Heart right ventricle (tissue), 16 donors: ENCODE data around the gene ASB4. TPM values are rescaled to one million over a fixed set of nuclear protein-coding genes. Genes with fewer than 3 reads are reported as not detected.

ENCODE experiments used
- ATAC-seq, 8 donors: fragments of 200-7000 bp; cut with Tn5 transposase; one replicate each; pipeline ENCODE4 v1.9.1; 2020; ENCODE audit warnings: mild to moderate bottlenecking in 8 of 8, moderate library complexity in 8 of 8, moderate number of reproducible peaks in 1 of 8
- DNase-seq, 2 donors: peaks; one replicate each; pipeline ENCODE4 v3.0.0-alpha.2; 2020
- H3K27ac ChIP-seq, 10 donors: fragments of 200-600 bp; sonication (generic) in 2 of 10; one replicate each; pipeline versions ENCODE4 v1.5.0 to v1.8.0; 2020 to 2022; ENCODE audit warnings: mild to moderate bottlenecking in 3 of 10
- H3K27me3 ChIP-seq, 7 donors: fragments of 200-600 bp; one replicate each; pipeline ENCODE4 v1.8.0; 2021 to 2022; ENCODE audit warnings: mild to moderate bottlenecking in 2 of 7
- H3K36me3 ChIP-seq, 9 donors: fragments of 200-600 bp; sonication (generic) in 1 of 9; one replicate each; pipeline versions ENCODE4 v1.5.0 to v1.8.0; 2020 to 2022; ENCODE audit warnings: mild to moderate bottlenecking in 2 of 9
- H3K4me1 ChIP-seq, 9 donors: fragments of 200-600 bp; sonication (generic) in 1 of 9; one replicate each; pipeline versions ENCODE4 v1.5.0 to v1.8.0; 2020 to 2022; ENCODE audit warnings: mild to moderate bottlenecking in 4 of 9
- H3K4me3 ChIP-seq, 10 donors: fragments of 200-600 bp; sonication (generic) in 2 of 10; one replicate each; pipeline versions ENCODE4 v1.5.0 to v1.8.0; 2020 to 2022; ENCODE audit warnings: mild to moderate bottlenecking in 7 of 10, moderate library complexity in 2 of 10
- H3K9me3 ChIP-seq, 11 donors: fragments of 200-600 bp in 10 of 11; sonication (generic) in 2 of 11; one replicate each; pipeline versions ENCODE4 v1.5.0 to v1.8.0; 2013 to 2022; ENCODE audit warnings: mild to moderate bottlenecking in 2 of 11, control low read depth in 1 of 11, moderate library complexity in 1 of 11
- WGBS, 2 donors: extraction: QIAGEN DNeasy Blood & Tissue Kit; methylation state at CpG; one replicate each; pipeline ENCODE4 v1.1.7; 2013; ENCODE audit warnings: inconsistent platforms in 1 of 2; 5-methylcytosine and 5-hydroxymethylcytosine counted together
- intact Hi-C, 10 donors: fragments of 100-400 bp; cut with DNase I; formaldehyde crosslinking; loops; one replicate each; pipeline versions ENCODE4 v1.11.1 to v1.14.2; 2022
- long read RNA-seq, 3 donors: library from polyadenylated mRNA; unstranded; transcript quantifications; one replicate each; pipeline ENCODE4 v2.0.0, GENCODE V29; 2020 to 2021
- polyA plus RNA-seq, 2 donors: library from polyadenylated mRNA; stranded (reverse); fragments of 200-250 nt; gene quantifications; one replicate each; pipeline ENCODE4 v1.2.3, GENCODE V29; 2013
- total RNA-seq, 10 donors: library from RNA; stranded (reverse); fragmentation: NEBNext Ultra II Directional in 3 of 10; extraction: Animal tissue kit (Norgen Biotek cat#: 25700) in 3 of 10; gene quantifications; one replicate each; pipeline versions ENCODE4 v1.2.1 to v1.2.4, GENCODE V29; 2021 to 2023
- TF ChIP-seq, protein P1 (sequence below), 9 donors: fragments of 200-600 bp; sonication (generic) in 2 of 9; IDR thresholded peaks; one replicate each; pipeline versions ENCODE4 v1.5.0 to v1.8.0; 2021 to 2022; ENCODE audit warnings: antibody characterized with exemption in 9 of 9, mild to moderate bottlenecking in 5 of 9, moderate library complexity in 1 of 9
- donor health status: Arrhythmogenic right ventricular cardiomyopathy.
- donor health status: ischemic (EF 13 %, LVEDD 7.1; RV severe dilation, severe dysfunction).
- donor health status: healthy with polysubstance abuse.
- donor health status: DM: no; HTN: yes; CAD: no.
- donor health status: DM: no; HTN: no; CAD: no.
- donor health status: ischemic (EF 25% LVEDD 6.9; RV normal size, moderate dysfunction).
- donor health status: ischemic (EF 25% LVEDD 5.7; RV mildly dilated, moderate dysfunction).
- donor health status: healthy.
- donor health status: DM: yes; HTN: yes; CAD: no.
- donor health status: Ischemic cardiomyopathy.
- donor health status: ischemic (EF 35%, LVEDD 5.7; RV mildly dilated, moderate dysfunction).
- donor health status: nonischemic (EF 11% LVEDD 7.7; RV severe dilation, severe dysfunction).
- donor health status: DM: yes; HTN: yes; CAD: no.
- donor health status: PGD.
- donor health status: ischemic (EF 29% LVEDD 5.4; RV normal size, mild dysfunction).
- donor health status: nonischemic (EF 23%, LVEDD 6.1; RV moderate dilation, normal function).

The ASB4 gene, protein sequence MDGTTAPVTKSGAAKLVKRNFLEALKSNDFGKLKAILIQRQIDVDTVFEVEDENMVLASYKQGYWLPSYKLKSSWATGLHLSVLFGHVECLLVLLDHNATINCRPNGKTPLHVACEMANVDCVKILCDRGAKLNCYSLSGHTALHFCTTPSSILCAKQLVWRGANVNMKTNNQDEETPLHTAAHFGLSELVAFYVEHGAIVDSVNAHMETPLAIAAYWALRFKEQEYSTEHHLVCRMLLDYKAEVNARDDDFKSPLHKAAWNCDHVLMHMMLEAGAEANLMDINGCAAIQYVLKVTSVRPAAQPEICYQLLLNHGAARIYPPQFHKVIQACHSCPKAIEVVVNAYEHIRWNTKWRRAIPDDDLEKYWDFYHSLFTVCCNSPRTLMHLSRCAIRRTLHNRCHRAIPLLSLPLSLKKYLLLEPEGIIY
- total RNA-seq, result 1 to 10 TPM; 1.3 to 7.1 (median 3.1) TPM
- 1 to 10 TPM in 1 of 2 donors, under 1 TPM in 1; 0.26 to 1.7 TPM for polyA plus RNA-seq
- long read RNA-seq, donor 1, partial matches to known transcripts, result 3 of 6 reads
- long read RNA-seq, donor 1, other reads (novel, unspliced or antisense), result 1 of 6 reads
- long read RNA-seq, donor 2, partial matches to known transcripts, result 8 of 11 reads
- long read RNA-seq, donor 2, other reads (novel, unspliced or antisense), result 1 of 11 reads
- long read RNA-seq, donor 3, transcript ASB4-202 (5 exons, 3,825 nt), result major isoform, 7 of 13 reads
- long read RNA-seq, donor 3, partial matches to known transcripts, result 5 of 13 reads
- long read RNA-seq, donor 3, other reads (novel, unspliced or antisense), result 0 of 13 reads

DNA sequence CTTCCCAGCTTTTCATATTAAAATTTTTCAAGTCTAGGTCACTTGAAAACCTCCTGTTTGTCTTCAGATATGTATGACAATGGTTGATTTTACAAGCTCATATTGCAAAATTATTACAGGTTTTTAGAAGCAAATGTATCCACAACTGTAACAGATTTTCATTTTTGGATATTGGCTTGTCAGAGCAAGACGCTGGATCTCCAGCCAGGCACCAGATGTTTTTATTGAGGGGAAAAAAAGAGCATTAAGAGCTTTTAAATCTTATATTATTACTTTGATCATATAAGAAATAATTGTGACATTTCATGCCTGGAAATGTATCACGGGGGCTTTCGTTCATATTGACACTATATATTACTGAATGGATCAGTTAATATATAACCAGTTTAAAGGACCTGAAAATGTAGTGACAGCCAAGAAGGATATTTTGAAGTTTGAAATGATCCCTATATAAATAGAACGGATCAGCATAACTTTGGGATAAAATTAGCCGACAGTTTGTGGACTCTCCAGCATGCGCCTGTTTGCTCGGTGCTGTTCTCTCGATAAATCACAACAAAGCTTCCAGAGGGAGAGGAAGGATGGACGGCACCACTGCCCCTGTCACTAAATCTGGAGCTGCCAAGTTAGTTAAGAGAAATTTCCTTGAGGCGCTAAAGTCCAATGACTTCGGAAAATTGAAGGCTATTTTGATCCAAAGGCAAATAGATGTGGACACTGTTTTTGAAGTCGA, at the start of gene ASB4:
Gene ASB4 (plus strand): TSS at position 553 of the 733 bp plus-strand sequence. CDS start 29 bp downstream, at position 582.
- DNase-seq (no peak), ATAC-seq (peak in 3 of 8 donors; percentile 55 to 64 (median 63))
- no peaks in the 10 kb centered on the region for H3K9me3 ChIP-seq
- WGBS, 2 donors, result 41 to 42% methylated on average over 12 of the region's 12 CpGs
- TF ChIP-seq, protein P1, sequence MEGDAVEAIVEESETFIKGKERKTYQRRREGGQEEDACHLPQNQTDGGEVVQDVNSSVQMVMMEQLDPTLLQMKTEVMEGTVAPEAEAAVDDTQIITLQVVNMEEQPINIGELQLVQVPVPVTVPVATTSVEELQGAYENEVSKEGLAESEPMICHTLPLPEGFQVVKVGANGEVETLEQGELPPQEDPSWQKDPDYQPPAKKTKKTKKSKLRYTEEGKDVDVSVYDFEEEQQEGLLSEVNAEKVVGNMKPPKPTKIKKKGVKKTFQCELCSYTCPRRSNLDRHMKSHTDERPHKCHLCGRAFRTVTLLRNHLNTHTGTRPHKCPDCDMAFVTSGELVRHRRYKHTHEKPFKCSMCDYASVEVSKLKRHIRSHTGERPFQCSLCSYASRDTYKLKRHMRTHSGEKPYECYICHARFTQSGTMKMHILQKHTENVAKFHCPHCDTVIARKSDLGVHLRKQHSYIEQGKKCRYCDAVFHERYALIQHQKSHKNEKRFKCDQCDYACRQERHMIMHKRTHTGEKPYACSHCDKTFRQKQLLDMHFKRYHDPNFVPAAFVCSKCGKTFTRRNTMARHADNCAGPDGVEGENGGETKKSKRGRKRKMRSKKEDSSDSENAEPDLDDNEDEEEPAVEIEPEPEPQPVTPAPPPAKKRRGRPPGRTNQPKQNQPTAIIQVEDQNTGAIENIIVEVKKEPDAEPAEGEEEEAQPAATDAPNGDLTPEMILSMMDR (IDR thresholded peaks at IDR 0.05), result no peak
- no peak within 1 kb of the TSS for H3K27ac ChIP-seq
- H3K36me3 ChIP-seq, result no peaks in the 10 kb centered on the region
- H3K27me3 ChIP-seq, result peaks cover 0 to 3% (median 0%) of the 10 kb centered on the region in 7 donors
- H3K4me1 ChIP-seq, result peaks cover 0 to 4% (median 0%) of the 10 kb centered on the region in 9 donors
- H3K4me3 ChIP-seq, result peak within 1 kb of the TSS in 7 of 10 donors; percentile 10 to 32 (median 21)
- intact Hi-C loops, result loop anchor here in 1 of 10 donors (10.0 kb wide), 2 partner anchors 59 to 1031 kb away; no protein-coding TSS in a partner anchor

DNA sequence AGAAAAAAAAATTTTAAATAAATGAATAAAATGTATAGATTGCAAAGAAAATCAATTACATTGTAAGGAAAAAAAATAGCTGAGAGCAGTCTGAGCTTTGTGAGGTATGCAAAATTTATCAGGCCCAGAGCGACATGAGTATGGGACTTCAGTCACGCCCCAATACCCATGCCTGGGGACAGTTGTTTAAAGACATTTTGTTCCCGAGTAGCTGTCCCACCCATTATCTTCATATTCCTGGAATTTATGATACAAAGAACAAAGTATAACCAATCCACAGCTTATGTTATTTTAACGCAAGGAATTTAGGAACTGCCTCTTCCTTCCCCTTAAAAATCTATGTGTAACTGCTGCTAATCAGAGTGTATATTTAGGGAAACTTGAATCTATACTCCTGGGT, 49.3 kb upstream of the ASB4 start:
- no peaks in the 10 kb centered on the region for H3K9me3 ChIP-seq
- WGBS, 2 donors, result 64 to 85% methylated on average over 4 of the region's 4 CpGs
- H3K4me3 ChIP-seq, result no peak overlapping the region
- no peak overlapping the region for H3K27ac ChIP-seq
- DNase-seq (no peak), ATAC-seq (no peak)
- TF ChIP-seq, protein P1 (IDR thresholded peaks at IDR 0.05), result no peak
- peaks cover 0 to 18% (median 9%) of the 10 kb centered on the region in 9 donors for H3K4me1 ChIP-seq
- intact Hi-C loops, result loop anchor here in 1 of 10 donors (5.0 kb wide), 1 partner anchor 41 kb away; no protein-coding TSS in a partner anchor
- no peaks in the 10 kb centered on the region for H3K27me3 ChIP-seq
- no peaks in the 10 kb centered on the region for H3K36me3 ChIP-seq

- intact Hi-C loops, result no loop called here
- Histone ChIP-seq H3K4me1 (peaks cover 0 to 3% (median 0%) of the 10 kb centered on the region in 9 donors), H3K9me3 (no peaks in the 10 kb centered on the region), H3K36me3 (no peaks in the 10 kb centered on the region), H3K4me3 (no peak overlapping the region), H3K27me3 (no peaks in the 10 kb centered on the region), H3K27ac (no peak overlapping the region)
- WGBS, 2 donors, result 93 to 94% methylated on average over 3 of the region's 3 CpGs
- TF ChIP-seq, protein P1 (IDR thresholded peaks at IDR 0.05), result no peak
- no peak for ATAC-seq
- DNase-seq, result no peak
Observed at GRCh38 chr7:95440394-95441038, 45.2 kb upstream of the ASB4 start.
